CD4-positive, alpha-beta T cell treated with Interleukin-21 for 1 hour (primary cell): ENCODE measurements around the gene RNF168.
"Not testable (repeated sequence)": the region's sequence is repeated elsewhere in the genome, so short reads cannot be mapped to it uniquely, and the experiment has no call there.

Experiments
- DNase-seq: peaks from one replicate; pipeline ENCODE4 v3.0.0-alpha.2; 2020

The RNF168 gene

GRCh38 chr3:196463478-196463756 is 40.2 kb downstream of the RNF168 start:
- DNase-seq, result no peak

- DNase-seq, result not testable (repeated sequence)
These were observed 40.7 kb downstream of the RNF168 start for GRCh38 chr3:196462680-196463477.

GRCh38 chr3:196458063-196458462 is 45.5 kb downstream of the RNF168 start:
- no peak for DNase-seq

- peak; percentile 40 for DNase-seq
These were observed 46.1 kb downstream of the RNF168 start for GRCh38 chr3:196457470-196457869.

- no peak for DNase-seq
These were observed 48.6 kb downstream of the RNF168 start for GRCh38 chr3:196454935-196455334.

- not testable (repeated sequence) for DNase-seq
These were observed 58.2 kb downstream of the RNF168 start for GRCh38 chr3:196445391-196445790.

GRCh38 chr3:196444500-196444894 is 59.1 kb downstream of the RNF168 start:
- no peak for DNase-seq

GRCh38 chr3:196440696-196441095 is 62.9 kb downstream of the RNF168 start:
- no peak for DNase-seq

- DNase-seq, result no peak
These were observed 63.5 kb downstream of the RNF168 start for GRCh38 chr3:196440041-196440537.

- peak; percentile 97 for DNase-seq
These were observed 71.3 kb downstream of the RNF168 start, which contains the start of gene UBXN7 for GRCh38 chr3:196432137-196432879. TSS of gene UBXN7 (minus strand) at chr3:196432427. CDS start at chr3:196432399, 28 bp downstream.

GRCh38 chr3:196431181-196432136 is 72.1 kb downstream of the RNF168 start:
- DNase-seq, result peak; percentile 41

GRCh38 chr3:196428041-196428440 is 75.5 kb downstream of the RNF168 start:
- no peak for DNase-seq

- not testable (repeated sequence) for DNase-seq
These were observed 79.1 kb downstream of the RNF168 start for GRCh38 chr3:196424421-196424820.

GRCh38 chr3:196423044-196423781 is 80.4 kb downstream of the RNF168 start:
- DNase-seq, result no peak

- not testable (repeated sequence) for DNase-seq
These were observed 81.9 kb downstream of the RNF168 start for GRCh38 chr3:196421668-196422067.

- DNase-seq, result no peak
These were observed 84.2 kb downstream of the RNF168 start for GRCh38 chr3:196419386-196419785.
